H1 (cell line): ENCODE data around the gene COX19. TPM values are rescaled to one million over a fixed set of nuclear protein-coding genes. Genes with fewer than 3 reads are reported as not detected.

Source experiments
- ATF2 ChIP-seq: IDR thresholded peaks from 2 replicates; pipeline ENCODE4 v1.6.1; 2012; ENCODE audit warnings: low read length, inconsistent platforms
- CBX5 ChIP-seq: fragments of 300-800, 300-1000 bp; sonication (generic); IDR thresholded peaks from 2 replicates; pipeline ENCODE4 v1.7.1; 2016; ENCODE audit warnings: antibody characterized with exemption, low read length, low read depth
- CHD7 ChIP-seq: fragments of 300-600 bp; sonication (generic); IDR thresholded peaks from 2 replicates; pipeline ENCODE4 v1.7.1; 2012; ENCODE audit warnings: low read length, moderate library complexity, mild to moderate bottlenecking, inconsistent platforms; ENCODE audit not compliant: insufficient replicate concordance
- EGR1 ChIP-seq: IDR thresholded peaks from 2 replicates; pipeline ENCODE4 v1.6.1; 2011; ENCODE audit warnings: low read depth, low read length, borderline replicate concordance
- POLR2A ChIP-seq, 2 experiments: IDR thresholded peaks; 1 replicate in 1 of 2; 2 replicates in 1 of 2; pipeline ENCODE4 v1.6.1; 2011; ENCODE audit warnings: low read depth in 2 of 2, low read length in 2 of 2, mild to moderate bottlenecking in 2 of 2; ENCODE audit errors: control extremely low read depth in 1 of 2
- USF2 ChIP-seq: IDR thresholded peaks from 2 replicates; pipeline ENCODE4 v1.6.1; 2011; ENCODE audit warnings: low read length, improper control_type of control experiment
- polyA plus RNA-seq, 7 experiments: library from polyadenylated mRNA; depleted of rRNA in 3 of 7; stranded (reverse) in 5 of 7; unstranded in 2 of 7; fragments of >200 nt in 5 of 7; fragments of 200-250 nt in 2 of 7; gene quantifications; 1 replicate in 5 of 7; 2 replicates in 1 of 7; 4 replicates in 1 of 7; pipeline versions ENCODE4 v1.2.1 to v1.2.3, GENCODE V29; 2011 to 2013; ENCODE audit warnings: missing spikeins in 2 of 7, mixed read lengths in 2 of 7
- total RNA-seq: library from RNA; stranded (reverse); fragmentation: NEBNext Ultra II Directional; extraction: Animal tissue kit (Norgen Biotek cat#: 25700); gene quantifications from 2 replicates; pipeline ENCODE4 v1.2.1, GENCODE V29; 2021

COX19 gene
- total and polyA plus RNA-seq, 2 of the 8 experiments (the other 6 are each of a cell fraction or from before 2014, with no cell fraction given): 3.9 to 7.9 TPM

GRCh38 chr7:934469-935163 lies 40.7 kb downstream of the COX19 start (continued):
- TF ChIP-seq CHD7 (no peak), CBX5 (no peak), ATF2 (no peak), USF2 (no peak), EGR1 (no peak), POLR2A (IDR thresholded peaks at IDR 0.05; ENCODE audit: control extremely low read depth in 1 of 2, low read depth in 2 of 2, low read length in 2 of 2) (no peak)
